Ectodermal cell (in vitro differentiated cells): ENCODE measurements around the gene MPP4.

Source experiments
- H3K27ac ChIP-seq: 2 replicates; pipeline ENCODE4 v1.7.0; 2013; ENCODE audit warnings: mild to moderate bottlenecking, low read depth, low read length; ENCODE audit not compliant: insufficient read depth, poor library complexity, severe bottlenecking
- H3K27me3 ChIP-seq: 2 replicates; pipeline ENCODE4 v1.7.0; 2013; ENCODE audit warnings: mild to moderate bottlenecking, low read length; ENCODE audit not compliant: insufficient read depth, control insufficient read depth, poor library complexity, severe bottlenecking
- H3K36me3 ChIP-seq: one replicate; pipeline ENCODE4 v1.7.0; 2013; ENCODE audit warnings: low read length; ENCODE audit not compliant: control insufficient read depth, insufficient read depth
- H3K4me1 ChIP-seq: one replicate; pipeline ENCODE4 v1.7.0; 2013; ENCODE audit warnings: low read length; ENCODE audit not compliant: control insufficient read depth, insufficient read depth
- H3K4me3 ChIP-seq: 2 replicates; pipeline ENCODE4 v1.7.0; 2013; ENCODE audit warnings: low read depth, low read length, control low read depth; ENCODE audit not compliant: insufficient read depth
- H3K9me3 ChIP-seq: 2 replicates; pipeline ENCODE4 v1.7.0; 2013; ENCODE audit warnings: mild to moderate bottlenecking, low read length, moderate library complexity; ENCODE audit not compliant: control insufficient read depth
- WGBS, 2 experiments: methylation state at CpG; one replicate each; pipeline ENCODE4 v1.1.7; 2013; ENCODE audit warnings: missing lambda C conversion rate in 2 of 2; 5-methylcytosine and 5-hydroxymethylcytosine counted together

The MPP4 gene

DNA sequence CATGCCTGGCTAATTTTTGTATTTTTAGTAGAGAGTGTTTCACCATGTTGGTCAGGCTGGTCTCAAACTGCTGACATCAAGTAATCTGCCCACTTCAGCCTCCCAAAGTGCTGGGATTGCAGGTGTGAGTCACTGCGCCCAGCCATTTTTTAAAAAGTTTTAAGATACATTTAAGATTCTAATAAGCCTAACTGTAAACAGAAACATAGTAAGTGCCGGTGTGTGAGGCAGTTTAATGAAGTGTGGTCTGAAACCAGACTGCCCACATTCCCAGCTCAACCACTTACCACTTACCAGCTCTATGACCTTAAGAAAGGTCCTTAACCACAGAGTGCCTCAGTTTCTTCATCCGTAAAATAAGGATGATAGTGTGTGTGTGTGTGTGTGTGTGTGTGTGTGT is 97.5 kb downstream of the MPP4 start:
- Histone ChIP-seq H3K4me3 (no peak overlapping the region), H3K27me3 (no peaks in the 10 kb centered on the region), H3K9me3 (no peaks in the 10 kb centered on the region), H3K36me3 (no peaks in the 10 kb centered on the region), H3K27ac (no peak overlapping the region), H3K4me1 (no peaks in the 10 kb centered on the region)
- WGBS, 2 experiments, result 94 to 100% methylated on average over 2 of the region's 3 CpGs

- H3K27ac ChIP-seq, result no peak overlapping the region
- no peaks in the 10 kb centered on the region for H3K27me3 ChIP-seq
- no peaks in the 10 kb centered on the region for H3K9me3 ChIP-seq
- no peaks in the 10 kb centered on the region for H3K36me3 ChIP-seq
- no peak overlapping the region for H3K4me3 ChIP-seq
- H3K4me1 ChIP-seq, result no peaks in the 10 kb centered on the region
- 74 to 76% methylated on average over 8 of the region's 8 CpGs for WGBS, 2 experiments
These were observed 101.0 kb downstream of the MPP4 start for GRCh38 chr2:201597397-201597796.
